ENCODE results near the gene FAM151A. TPM values are rescaled to one million over a fixed set of nuclear protein-coding genes. Genes with fewer than 3 reads are reported as not detected.

FAM151A gene
- total and polyA plus RNA-seq, 2 experiments from 2014 or later, result 0.10 TPM; not detected in 1

DNA sequence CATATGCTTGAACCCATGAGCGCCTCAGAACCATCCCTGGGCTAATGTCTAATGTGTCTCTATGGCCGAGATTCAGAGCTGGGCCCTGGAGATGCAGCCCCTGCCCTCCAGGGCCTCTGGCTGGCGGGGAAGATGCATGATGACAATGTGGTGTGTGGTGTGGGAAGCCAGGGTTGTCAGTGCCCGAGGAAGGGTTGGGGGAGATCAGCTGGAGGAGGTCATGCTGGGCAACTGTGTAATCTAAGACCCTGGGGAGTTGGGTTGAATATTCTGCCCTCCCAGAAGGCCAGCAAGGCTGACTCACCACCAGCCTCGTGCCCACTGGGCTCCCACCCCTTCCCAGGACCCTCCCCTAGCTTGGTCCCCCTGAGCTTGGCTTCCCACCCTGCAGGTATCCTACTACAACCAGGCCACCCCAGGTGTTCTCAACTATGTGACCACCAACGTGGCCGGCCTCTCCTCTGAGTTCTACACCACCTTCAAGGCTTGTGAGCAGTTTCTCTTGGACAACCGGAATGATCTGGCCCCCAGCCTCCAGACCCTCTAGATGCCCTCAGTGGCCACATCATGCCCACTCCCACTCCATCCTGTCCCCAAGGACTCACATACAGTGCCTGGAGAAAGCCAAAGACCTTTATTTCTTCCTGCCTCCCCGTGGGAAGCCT is 14.6 kb downstream of the FAM151A start (continued):
- TF ChIP-seq, protein P1, sequence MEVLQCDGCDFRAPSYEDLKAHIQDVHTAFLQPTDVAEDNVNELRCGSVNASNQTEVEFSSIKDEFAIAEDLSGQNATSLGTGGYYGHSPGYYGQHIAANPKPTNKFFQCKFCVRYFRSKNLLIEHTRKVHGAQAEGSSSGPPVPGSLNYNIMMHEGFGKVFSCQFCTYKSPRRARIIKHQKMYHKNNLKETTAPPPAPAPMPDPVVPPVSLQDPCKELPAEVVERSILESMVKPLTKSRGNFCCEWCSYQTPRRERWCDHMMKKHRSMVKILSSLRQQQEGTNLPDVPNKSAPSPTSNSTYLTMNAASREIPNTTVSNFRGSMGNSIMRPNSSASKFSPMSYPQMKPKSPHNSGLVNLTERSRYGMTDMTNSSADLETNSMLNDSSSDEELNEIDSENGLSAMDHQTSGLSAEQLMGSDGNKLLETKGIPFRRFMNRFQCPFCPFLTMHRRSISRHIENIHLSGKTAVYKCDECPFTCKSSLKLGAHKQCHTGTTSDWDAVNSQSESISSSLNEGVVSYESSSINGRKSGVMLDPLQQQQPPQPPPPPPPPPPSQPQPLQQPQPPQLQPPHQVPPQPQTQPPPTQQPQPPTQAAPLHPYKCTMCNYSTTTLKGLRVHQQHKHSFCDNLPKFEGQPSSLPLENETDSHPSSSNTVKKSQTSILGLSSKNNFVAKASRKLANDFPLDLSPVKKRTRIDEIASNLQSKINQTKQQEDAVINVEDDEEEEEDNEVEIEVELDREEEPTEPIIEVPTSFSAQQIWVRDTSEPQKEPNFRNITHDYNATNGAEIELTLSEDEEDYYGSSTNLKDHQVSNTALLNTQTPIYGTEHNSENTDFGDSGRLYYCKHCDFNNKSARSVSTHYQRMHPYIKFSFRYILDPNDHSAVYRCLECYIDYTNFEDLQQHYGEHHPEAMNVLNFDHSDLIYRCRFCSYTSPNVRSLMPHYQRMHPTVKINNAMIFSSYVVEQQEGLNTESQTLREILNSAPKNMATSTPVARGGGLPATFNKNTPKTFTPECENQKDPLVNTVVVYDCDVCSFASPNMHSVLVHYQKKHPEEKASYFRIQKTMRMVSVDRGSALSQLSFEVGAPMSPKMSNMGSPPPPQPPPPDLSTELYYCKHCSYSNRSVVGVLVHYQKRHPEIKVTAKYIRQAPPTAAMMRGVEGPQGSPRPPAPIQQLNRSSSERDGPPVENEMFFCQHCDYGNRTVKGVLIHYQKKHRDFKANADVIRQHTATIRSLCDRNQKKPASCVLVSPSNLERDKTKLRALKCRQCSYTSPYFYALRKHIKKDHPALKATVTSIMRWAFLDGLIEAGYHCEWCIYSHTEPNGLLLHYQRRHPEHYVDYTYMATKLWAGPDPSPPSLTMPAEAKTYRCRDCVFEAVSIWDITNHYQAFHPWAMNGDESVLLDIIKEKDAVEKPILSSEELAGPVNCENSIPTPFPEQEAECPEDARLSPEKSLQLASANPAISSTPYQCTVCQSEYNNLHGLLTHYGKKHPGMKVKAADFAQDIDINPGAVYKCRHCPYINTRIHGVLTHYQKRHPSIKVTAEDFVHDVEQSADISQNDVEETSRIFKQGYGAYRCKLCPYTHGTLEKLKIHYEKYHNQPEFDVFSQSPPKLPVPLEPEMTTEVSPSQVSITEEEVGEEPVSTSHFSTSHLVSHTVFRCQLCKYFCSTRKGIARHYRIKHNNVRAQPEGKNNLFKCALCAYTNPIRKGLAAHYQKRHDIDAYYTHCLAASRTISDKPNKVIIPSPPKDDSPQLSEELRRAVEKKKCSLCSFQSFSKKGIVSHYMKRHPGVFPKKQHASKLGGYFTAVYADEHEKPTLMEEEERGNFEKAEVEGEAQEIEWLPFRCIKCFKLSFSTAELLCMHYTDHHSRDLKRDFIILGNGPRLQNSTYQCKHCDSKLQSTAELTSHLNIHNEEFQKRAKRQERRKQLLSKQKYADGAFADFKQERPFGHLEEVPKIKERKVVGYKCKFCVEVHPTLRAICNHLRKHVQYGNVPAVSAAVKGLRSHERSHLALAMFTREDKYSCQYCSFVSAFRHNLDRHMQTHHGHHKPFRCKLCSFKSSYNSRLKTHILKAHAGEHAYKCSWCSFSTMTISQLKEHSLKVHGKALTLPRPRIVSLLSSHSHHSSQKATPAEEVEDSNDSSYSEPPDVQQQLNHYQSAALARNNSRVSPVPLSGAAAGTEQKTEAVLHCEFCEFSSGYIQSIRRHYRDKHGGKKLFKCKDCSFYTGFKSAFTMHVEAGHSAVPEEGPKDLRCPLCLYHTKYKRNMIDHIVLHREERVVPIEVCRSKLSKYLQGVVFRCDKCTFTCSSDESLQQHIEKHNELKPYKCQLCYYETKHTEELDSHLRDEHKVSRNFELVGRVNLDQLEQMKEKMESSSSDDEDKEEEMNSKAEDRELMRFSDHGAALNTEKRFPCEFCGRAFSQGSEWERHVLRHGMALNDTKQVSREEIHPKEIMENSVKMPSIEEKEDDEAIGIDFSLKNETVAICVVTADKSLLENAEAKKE (CRISPR knock-in tag; IDR thresholded peaks at IDR 0.05), result no peak
- no peak for TF ChIP-seq NANOG (IDR thresholded peaks at IDR 0.05; ENCODE audit: borderline replicate concordance)

GRCh38 chr1:54607821-54608565 is 15.3 kb downstream of the FAM151A start:
- Histone ChIP-seq H3K27ac (ENCODE audit: low read depth) (no peak overlapping the region), H4K20me1 (replicated peaks; ENCODE audit: insufficient read depth) (no peaks in the 10 kb centered on the region), H3K36me3 (ENCODE audit: insufficient read depth) (no peaks in the 10 kb centered on the region), H2AFZ (no peak overlapping the region), H3K79me2 (replicated peaks; ENCODE audit: insufficient read depth) (no peaks in the 10 kb centered on the region), H3F3A (replicated peaks; ENCODE audit: low read depth) (no peaks in the 10 kb centered on the region), H3K4me1 (ENCODE audit: insufficient read depth) (peaks cover 4% of the 10 kb centered on the region; the same call in 1 of the 2 replicates), H3K4me3 (no peak overlapping the region), H3K9me2 (ENCODE audit: insufficient read depth) (no peaks in the 10 kb centered on the region), H3K4me2 (no peak overlapping the region), H3K27me3 (ENCODE audit: insufficient read depth) (no peaks in the 10 kb centered on the region)
- Mint-ChIP-seq H3K36me3 (ENCODE audit: low read depth) (no peaks in the 10 kb centered on the region), H3K4me3 (no peak overlapping the region), H3K27ac (no peak overlapping the region), H3K4me1 (peaks cover 30% of the 10 kb centered on the region), H3K9me3 (no peaks in the 10 kb centered on the region), H3K27me3 (ENCODE audit: insufficient read depth, low read depth, poor library complexity) (peaks cover 15% of the 10 kb centered on the region)
- ATAC-seq, result peak; percentile 22
- DNase-seq (ENCODE audit: low spot score), result no peak
- TF ChIP-seq ZNF114 (CRISPR knock-in tag; IDR thresholded peaks at IDR 0.05) (no peak), POLR2AphosphoS5 (IDR thresholded peaks at IDR 0.05; ENCODE audit: low read depth) (no peak), ZNF331 (CRISPR knock-in tag; IDR thresholded peaks at IDR 0.05; ENCODE audit: low read depth) (no peak), NANOG (IDR thresholded peaks at IDR 0.05; ENCODE audit: borderline replicate concordance) (no peak), STAT1 (IDR thresholded peaks at IDR 0.05; ENCODE audit: unreplicated experiment) (no peak), CREB1 (CRISPR knock-in tag; IDR thresholded peaks at IDR 0.05; ENCODE audit: low read depth) (no peak), JUNB (IDR thresholded peaks at IDR 0.05; ENCODE audit: unreplicated experiment) (no peak)
- TF ChIP-seq, protein P2, sequence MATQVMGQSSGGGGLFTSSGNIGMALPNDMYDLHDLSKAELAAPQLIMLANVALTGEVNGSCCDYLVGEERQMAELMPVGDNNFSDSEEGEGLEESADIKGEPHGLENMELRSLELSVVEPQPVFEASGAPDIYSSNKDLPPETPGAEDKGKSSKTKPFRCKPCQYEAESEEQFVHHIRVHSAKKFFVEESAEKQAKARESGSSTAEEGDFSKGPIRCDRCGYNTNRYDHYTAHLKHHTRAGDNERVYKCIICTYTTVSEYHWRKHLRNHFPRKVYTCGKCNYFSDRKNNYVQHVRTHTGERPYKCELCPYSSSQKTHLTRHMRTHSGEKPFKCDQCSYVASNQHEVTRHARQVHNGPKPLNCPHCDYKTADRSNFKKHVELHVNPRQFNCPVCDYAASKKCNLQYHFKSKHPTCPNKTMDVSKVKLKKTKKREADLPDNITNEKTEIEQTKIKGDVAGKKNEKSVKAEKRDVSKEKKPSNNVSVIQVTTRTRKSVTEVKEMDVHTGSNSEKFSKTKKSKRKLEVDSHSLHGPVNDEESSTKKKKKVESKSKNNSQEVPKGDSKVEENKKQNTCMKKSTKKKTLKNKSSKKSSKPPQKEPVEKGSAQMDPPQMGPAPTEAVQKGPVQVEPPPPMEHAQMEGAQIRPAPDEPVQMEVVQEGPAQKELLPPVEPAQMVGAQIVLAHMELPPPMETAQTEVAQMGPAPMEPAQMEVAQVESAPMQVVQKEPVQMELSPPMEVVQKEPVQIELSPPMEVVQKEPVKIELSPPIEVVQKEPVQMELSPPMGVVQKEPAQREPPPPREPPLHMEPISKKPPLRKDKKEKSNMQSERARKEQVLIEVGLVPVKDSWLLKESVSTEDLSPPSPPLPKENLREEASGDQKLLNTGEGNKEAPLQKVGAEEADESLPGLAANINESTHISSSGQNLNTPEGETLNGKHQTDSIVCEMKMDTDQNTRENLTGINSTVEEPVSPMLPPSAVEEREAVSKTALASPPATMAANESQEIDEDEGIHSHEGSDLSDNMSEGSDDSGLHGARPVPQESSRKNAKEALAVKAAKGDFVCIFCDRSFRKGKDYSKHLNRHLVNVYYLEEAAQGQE (IDR thresholded peaks at IDR 0.05; ENCODE audit: unreplicated experiment), result no peak

Measured in GM23338 (cell line).